ENCODE measurements around the gene ICAM1.
A peak's percentile ranks its signal among the peaks of the same experiment; 100 is the strongest.
"Not testable (repeated sequence)": the region's sequence is repeated elsewhere in the genome, so short reads cannot be mapped to it uniquely, and the experiment has no call there.

Gene ICAM1

GRCh38 chr19:10270616-10271394 lies at the start of gene ICAM1:
ICAM1 (plus strand) TSS chr19:10271120; CDS start chr19:10271160, 40 bp downstream.
- DNase-seq (ENCODE audit: low read depth in 2 of 2, low spot score in 1 of 2) = peak; percentile 52 to 60

GRCh38 chr19:10222201-10222890 lies 48.6 kb upstream of the ICAM1 start:
- DNase-seq (ENCODE audit: low read depth in 2 of 2, low spot score in 1 of 2) = no peak

- DNase-seq (ENCODE audit: low read depth in 2 of 2, low spot score in 1 of 2) = no peak
Observed at GRCh38 chr19:10223488-10224213, 47.3 kb upstream of the ICAM1 start.

- DNase-seq (ENCODE audit: low read depth in 2 of 2, low spot score in 1 of 2) = no peak
Observed at GRCh38 chr19:10224337-10224736, 46.6 kb upstream of the ICAM1 start.

- DNase-seq (ENCODE audit: low read depth in 2 of 2, low spot score in 1 of 2) = no peak
Observed at GRCh38 chr19:10226021-10226375, 44.9 kb upstream of the ICAM1 start.

GRCh38 chr19:10226376-10227025 lies 44.4 kb upstream of the ICAM1 start:
- no peak for DNase-seq (ENCODE audit: low read depth in 2 of 2, low spot score in 1 of 2)

GRCh38 chr19:10227026-10227971 lies 43.6 kb upstream of the ICAM1 start:
- no peak for DNase-seq (ENCODE audit: low read depth in 2 of 2, low spot score in 1 of 2)

- DNase-seq (ENCODE audit: low read depth in 2 of 2, low spot score in 1 of 2) = no peak
Observed at GRCh38 chr19:10228393-10228792, 42.5 kb upstream of the ICAM1 start.

- no peak for DNase-seq (ENCODE audit: low read depth in 2 of 2, low spot score in 1 of 2)
Observed at GRCh38 chr19:10228920-10229319, 42.0 kb upstream of the ICAM1 start.

- DNase-seq (ENCODE audit: low read depth in 2 of 2, low spot score in 1 of 2) = no peak
Observed at GRCh38 chr19:10230173-10230860, 40.6 kb upstream of the ICAM1 start.

GRCh38 chr19:10230861-10231611 lies 39.9 kb upstream of the ICAM1 start, which contains the start of gene S1PR2:
S1PR2 (minus strand) TSS chr19:10231331; CDS start chr19:10224905, 6,426 bp downstream.
- DNase-seq (ENCODE audit: low read depth in 2 of 2, low spot score in 1 of 2) = peak; percentile 25 to 37

GRCh38 chr19:10231612-10232228 lies 39.2 kb upstream of the ICAM1 start:
- no peak for DNase-seq (ENCODE audit: low read depth in 2 of 2, low spot score in 1 of 2)

- no peak for DNase-seq (ENCODE audit: low read depth in 2 of 2, low spot score in 1 of 2)
Observed at GRCh38 chr19:10233946-10234345, 37.0 kb upstream of the ICAM1 start.

GRCh38 chr19:10235003-10235402 lies 35.9 kb upstream of the ICAM1 start:
- DNase-seq (ENCODE audit: low read depth in 2 of 2, low spot score in 1 of 2) = no peak

GRCh38 chr19:10235409-10235808 lies 35.5 kb upstream of the ICAM1 start:
- DNase-seq (ENCODE audit: low read depth in 2 of 2, low spot score in 1 of 2) = not testable (repeated sequence)

GRCh38 chr19:10237702-10238101 lies 33.2 kb upstream of the ICAM1 start:
- DNase-seq (ENCODE audit: low read depth in 2 of 2, low spot score in 1 of 2) = no peak

GRCh38 chr19:10238172-10238783 lies 32.6 kb upstream of the ICAM1 start:
- no peak for DNase-seq (ENCODE audit: low read depth in 2 of 2, low spot score in 1 of 2)

GRCh38 chr19:10241826-10242449 lies 29.0 kb upstream of the ICAM1 start:
- not testable (repeated sequence) for DNase-seq (ENCODE audit: low read depth in 2 of 2, low spot score in 1 of 2)

Data from stimulated activated CD8-positive, alpha-beta memory T cell treated with anti-CD3 and anti-CD28 coated beads, Interleukin-4, amount 100 ng/mL, for 1 hour (primary cell).